Activated CD8-positive, alpha-beta T cell treated with anti-CD3 and anti-CD28 coated beads for 36 hours (primary cell): ENCODE measurements around the gene PATJ. TPM values are rescaled to one million over a fixed set of nuclear protein-coding genes. Genes with fewer than 3 reads are reported as not detected.

Experiments
- ATAC-seq: fragments of 200-7000 bp; cut with Tn5 transposase; one replicate; pipeline ENCODE4 v1.10.0; 2021; ENCODE audit warnings: mild to moderate bottlenecking, moderate library complexity
- CTCF ChIA-PET: fragments of 350-600 bp; sonication (Branson Sonifier 250); formaldehyde crosslinking; loops from one replicate; lab custom pipeline; 2021; ENCODE audit warnings: antibody characterized with exemption; lab: Charles Lee
- POLR2A ChIA-PET: fragments of 350-600 bp; sonication (Branson Sonifier 250); formaldehyde crosslinking; loops from one replicate; lab custom pipeline; 2021; ENCODE audit warnings: antibody characterized with exemption; lab: Charles Lee
- DNase-seq: peaks from one replicate; pipeline ENCODE4 v3.0.0-alpha.2; 2020
- H3K27ac Mint-ChIP-seq: one replicate; pipeline ENCODE4 v1.8.0; 2021; ENCODE audit warnings: mild to moderate bottlenecking, mixed read lengths
- H3K27me3 Mint-ChIP-seq: one replicate; pipeline ENCODE4 v1.8.0; 2021; ENCODE audit warnings: mixed read lengths
- H3K36me3 Mint-ChIP-seq: one replicate; pipeline ENCODE4 v1.8.0; 2021; ENCODE audit warnings: low read depth, mixed read lengths
- H3K4me1 Mint-ChIP-seq: one replicate; pipeline ENCODE4 v1.8.0; 2021; ENCODE audit warnings: low read depth, mixed read lengths
- H3K4me3 Mint-ChIP-seq: one replicate; pipeline ENCODE4 v1.8.0; 2021; ENCODE audit warnings: mild to moderate bottlenecking, moderate library complexity, mixed read lengths
- H3K9me3 Mint-ChIP-seq: one replicate; pipeline ENCODE4 v1.8.0; 2021; ENCODE audit warnings: mixed read lengths
- intact Hi-C: fragments of 100-400 bp; cut with micrococcal nuclease; formaldehyde crosslinking; loops from one replicate; pipeline ENCODE4 v1.10.0; 2022
- total RNA-seq, 2 experiments: library from RNA; stranded (reverse); gene quantifications; one replicate each; pipeline ENCODE4 v1.2.3, GENCODE V29; 2021
- TF ChIP-seq, protein P1 (sequence below): fragments of 200-600 bp; IDR thresholded peaks from one replicate; pipeline ENCODE4 v1.8.0; 2022; ENCODE audit warnings: antibody characterized with exemption, mild to moderate bottlenecking

Gene PATJ
- total RNA-seq, 2 experiments from 2014 or later = 8.1 to 9.2 TPM

GRCh38 chr1:62088439-62088838 is 346.2 kb downstream of the PATJ start:
- intact Hi-C loops = no loop called here
- DNase-seq = no peak
- ChIA-PET CTCF (interaction anchor here (2.9 kb wide), 1 partner anchor 56 kb away, joined by 9 read pairs; no protein-coding TSS in a partner anchor), POLR2A (no interaction called here)
- H3K27me3 Mint-ChIP-seq = no peaks in the 10 kb centered on the region
- H3K4me1 Mint-ChIP-seq = no peaks in the 10 kb centered on the region
- H3K4me3 Mint-ChIP-seq = no peak overlapping the region
- no peak for ATAC-seq
- H3K27ac Mint-ChIP-seq = no peak overlapping the region
- TF ChIP-seq, protein P1, sequence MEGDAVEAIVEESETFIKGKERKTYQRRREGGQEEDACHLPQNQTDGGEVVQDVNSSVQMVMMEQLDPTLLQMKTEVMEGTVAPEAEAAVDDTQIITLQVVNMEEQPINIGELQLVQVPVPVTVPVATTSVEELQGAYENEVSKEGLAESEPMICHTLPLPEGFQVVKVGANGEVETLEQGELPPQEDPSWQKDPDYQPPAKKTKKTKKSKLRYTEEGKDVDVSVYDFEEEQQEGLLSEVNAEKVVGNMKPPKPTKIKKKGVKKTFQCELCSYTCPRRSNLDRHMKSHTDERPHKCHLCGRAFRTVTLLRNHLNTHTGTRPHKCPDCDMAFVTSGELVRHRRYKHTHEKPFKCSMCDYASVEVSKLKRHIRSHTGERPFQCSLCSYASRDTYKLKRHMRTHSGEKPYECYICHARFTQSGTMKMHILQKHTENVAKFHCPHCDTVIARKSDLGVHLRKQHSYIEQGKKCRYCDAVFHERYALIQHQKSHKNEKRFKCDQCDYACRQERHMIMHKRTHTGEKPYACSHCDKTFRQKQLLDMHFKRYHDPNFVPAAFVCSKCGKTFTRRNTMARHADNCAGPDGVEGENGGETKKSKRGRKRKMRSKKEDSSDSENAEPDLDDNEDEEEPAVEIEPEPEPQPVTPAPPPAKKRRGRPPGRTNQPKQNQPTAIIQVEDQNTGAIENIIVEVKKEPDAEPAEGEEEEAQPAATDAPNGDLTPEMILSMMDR = no peak
- H3K36me3 Mint-ChIP-seq = peaks cover 2% of the 10 kb centered on the region
- H3K9me3 Mint-ChIP-seq = no peaks in the 10 kb centered on the region

DNA sequence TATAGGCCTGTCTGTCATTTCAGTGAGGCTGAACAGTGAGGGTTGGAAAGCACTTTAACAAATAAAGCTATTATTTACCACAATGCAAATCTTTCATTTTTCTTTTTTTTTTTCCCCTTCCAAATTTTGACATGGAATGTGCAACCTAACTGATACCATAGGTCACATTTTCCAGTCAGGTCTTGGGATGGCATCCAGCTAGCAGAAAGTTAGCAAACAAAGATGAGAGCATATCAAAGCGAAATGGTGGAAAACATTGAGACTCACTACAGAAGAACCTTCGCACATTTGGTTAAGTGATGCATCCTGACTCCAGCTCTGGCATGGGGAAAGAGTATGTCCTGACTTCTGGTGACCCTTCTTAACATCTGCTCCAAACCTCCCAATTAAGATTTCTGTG is 347.3 kb downstream of the PATJ start:
- Mint-ChIP-seq H3K9me3 (no peaks in the 10 kb centered on the region), H3K4me3 (no peak overlapping the region), H3K36me3 (peaks cover 1% of the 10 kb centered on the region), H3K27ac (no peak overlapping the region), H3K27me3 (no peaks in the 10 kb centered on the region), H3K4me1 (no peaks in the 10 kb centered on the region)
- intact Hi-C loops = no loop called here
- TF ChIP-seq, protein P1 = no peak
- no peak for DNase-seq
- ChIA-PET POLR2A (no interaction called here), CTCF (interaction anchor here (0.6 to 2.9 kb wide), 2 partner anchors 54 to 1450 kb away, joined by 3 to 9 read pairs; no protein-coding TSS in a partner anchor)
- ATAC-seq = no peak

- ChIA-PET POLR2A (no interaction called here), CTCF (interaction anchor here (0.6 to 2.9 kb wide), 3 partner anchors 42 to 1450 kb away, joined by 3 to 9 read pairs (median 5); no protein-coding TSS in a partner anchor)
- H3K4me1 Mint-ChIP-seq = no peaks in the 10 kb centered on the region
- TF ChIP-seq, protein P1 = no peak
- no peak for DNase-seq
- H3K9me3 Mint-ChIP-seq = no peaks in the 10 kb centered on the region
- no peaks in the 10 kb centered on the region for H3K27me3 Mint-ChIP-seq
- no peaks in the 10 kb centered on the region for H3K36me3 Mint-ChIP-seq
- ATAC-seq = no peak
- intact Hi-C loops = no loop called here
- H3K27ac Mint-ChIP-seq = no peak overlapping the region
- no peak overlapping the region for H3K4me3 Mint-ChIP-seq
These were observed 347.7 kb downstream of the PATJ start for GRCh38 chr1:62090016-62090415.

- no peak for ATAC-seq
- Mint-ChIP-seq H3K27me3 (no peaks in the 10 kb centered on the region), H3K36me3 (peaks cover 8% of the 10 kb centered on the region), H3K9me3 (no peaks in the 10 kb centered on the region), H3K27ac (no peak overlapping the region), H3K4me1 (no peaks in the 10 kb centered on the region), H3K4me3 (no peak overlapping the region)
- intact Hi-C loops = no loop called here
- TF ChIP-seq, protein P1 = no peak
- no peak for DNase-seq
- ChIA-PET CTCF (interaction anchor here (2.1 to 2.9 kb wide), 2 partner anchors 9 to 52 kb away, joined by 9 to 16 read pairs; no protein-coding TSS in a partner anchor), POLR2A (no interaction called here)
These were observed 349.8 kb downstream of the PATJ start for GRCh38 chr1:62092110-62092509.

- ATAC-seq = no peak
- Mint-ChIP-seq H3K27me3 (no peaks in the 10 kb centered on the region), H3K36me3 (peaks cover 11% of the 10 kb centered on the region), H3K4me3 (no peak overlapping the region), H3K27ac (no peak overlapping the region), H3K4me1 (no peaks in the 10 kb centered on the region), H3K9me3 (peaks cover 2% of the 10 kb centered on the region)
- TF ChIP-seq, protein P1 = no peak
- ChIA-PET POLR2A (interaction anchor here (0.7 kb wide), 1 partner anchor 79 kb away, joined by 3 read pairs; no protein-coding TSS in a partner anchor), CTCF (interaction anchor here (0.6 to 2.9 kb wide), 3 partner anchors 10 to 1428 kb away, joined by 3 to 16 read pairs (median 9); no protein-coding TSS in a partner anchor)
- no peak for DNase-seq
- intact Hi-C loops = no loop called here
These were observed 351.0 kb downstream of the PATJ start for GRCh38 chr1:62093261-62093660.
